SK-N-SH (cell line): ENCODE data around the gene MYO5C. TPM values are rescaled to one million over a fixed set of nuclear protein-coding genes. Genes with fewer than 3 reads are reported as not detected.
A peak's percentile ranks its signal among the peaks of the same experiment; 100 is the strongest.

Experiments
- CTCF ChIA-PET: fragments of 300-600, 350-600 bp; formaldehyde crosslinking; extraction: SDS; loops from one replicate; lab custom pipeline; 2021; lab: Yijun Ruan, JAX
- POLR2A ChIA-PET: fragments of 350-600 bp; sonication (Branson Sonifier 250); formaldehyde crosslinking; extraction: SDS; loops from one replicate; lab custom pipeline; 2020; ENCODE audit warnings: antibody characterized with exemption, inconsistent platforms; lab: Yijun Ruan, JAX
- DNase-seq: peaks from one replicate; pipeline ENCODE4 v3.0.0; 2012
- H2AFZ ChIP-seq: fragments of 200-600 bp; sonication (generic); 2 replicates; pipeline ENCODE4 v1.8.1; 2016; ENCODE audit warnings: antibody characterized with exemption, mild to moderate bottlenecking, low read depth
- H3F3A ChIP-seq: fragments of 200-600 bp; sonication (generic); replicated peaks from 2 replicates; pipeline ENCODE3; 2016; ENCODE audit warnings: antibody characterized with exemption, mild to moderate bottlenecking; ENCODE audit not compliant: insufficient read depth
- H3K27ac ChIP-seq, 2 experiments: fragments of 200-500 bp in 1 of 2; fragments of 200-600 bp in 1 of 2; sonication (Bioruptor generic) in 1 of 2; sonication (generic), shearing (Covaris generic) in 1 of 2; 2 replicates each; pipeline versions ENCODE4 v1.5.1 to v1.6.1; 2014 to 2016; ENCODE audit warnings: low read depth in 2 of 2, inconsistent platforms in 1 of 2, low read length in 1 of 2, mild to moderate bottlenecking in 1 of 2, mixed read lengths in 1 of 2
- H3K27me3 ChIP-seq: fragments of 200-600 bp; sonication (generic), shearing (Covaris generic); 2 replicates; pipeline ENCODE4 v1.6.1; 2016; ENCODE audit warnings: mixed run types; ENCODE audit not compliant: insufficient read depth
- H3K36me3 ChIP-seq, 2 experiments: fragments of 200-500 bp in 1 of 2; fragments of 200-600 bp in 1 of 2; sonication (Bioruptor generic) in 1 of 2; sonication (generic) in 1 of 2; replicated peaks in 1 of 2; 2 replicates each; pipeline versions ENCODE3 to v1.5.1; 2014 to 2016; ENCODE audit warnings: low read length in 1 of 2, mild to moderate bottlenecking in 1 of 2; ENCODE audit not compliant: insufficient read depth in 2 of 2, control insufficient read depth in 1 of 2
- H3K4me1 ChIP-seq, 2 experiments: fragments of 200-500 bp in 1 of 2; fragments of 200-600 bp in 1 of 2; sonication (Bioruptor generic) in 1 of 2; sonication (generic), shearing (Covaris generic) in 1 of 2; 2 replicates each; pipeline versions ENCODE4 v1.5.1 to v1.6.1; 2014 to 2016; ENCODE audit warnings: low read depth in 1 of 2, low read length in 1 of 2, mixed run types in 1 of 2; ENCODE audit not compliant: insufficient read depth in 2 of 2, control insufficient read depth in 1 of 2
- H3K4me2 ChIP-seq: fragments of 200-600 bp; sonication (generic), shearing (Covaris generic); 2 replicates; pipeline ENCODE4 v1.6.1; 2017; ENCODE audit warnings: mixed run types
- H3K4me3 ChIP-seq, 2 experiments: fragments of 200-500 bp in 1 of 2; fragments of 200-600 bp in 1 of 2; sonication (Bioruptor generic) in 1 of 2; sonication (generic), shearing (Covaris generic) in 1 of 2; 2 replicates each; pipeline versions ENCODE4 v1.5.1 to v1.8.1; 2014 to 2016; ENCODE audit warnings: low read depth in 2 of 2, inconsistent platforms in 1 of 2, low read length in 1 of 2, mild to moderate bottlenecking in 1 of 2, mixed read lengths in 1 of 2, moderate library complexity in 1 of 2
- H3K79me2 ChIP-seq: fragments of 200-600 bp; sonication (generic); 2 replicates; pipeline ENCODE4 v1.8.1; 2017; ENCODE audit warnings: mild to moderate bottlenecking; ENCODE audit not compliant: insufficient read depth
- H3K9ac ChIP-seq: fragments of 200-600 bp; sonication (generic); 2 replicates; pipeline ENCODE4 v1.6.1; 2017; ENCODE audit warnings: mixed run types
- H3K9me2 ChIP-seq: fragments of 200-600 bp; sonication (generic); 2 replicates; pipeline ENCODE4 v1.6.1; 2017; ENCODE audit warnings: mixed run types
- H3K9me3 ChIP-seq: fragments of 200-600 bp; sonication (generic); 2 replicates; pipeline ENCODE4 v1.6.1; 2017; ENCODE audit warnings: mixed run types, mild to moderate bottlenecking, moderate library complexity
- H4K20me1 ChIP-seq: fragments of 200-600 bp; sonication (generic); 2 replicates; pipeline ENCODE4 v1.6.1; 2017; ENCODE audit warnings: mild to moderate bottlenecking, mixed run types; ENCODE audit not compliant: insufficient read depth
- CHD2 ChIP-seq: fragments of 150-350 bp; IDR thresholded peaks from 2 replicates; pipeline ENCODE4 v1.6.1; 2018; ENCODE audit warnings: low read length; ENCODE audit not compliant: partially characterized antibody
- EP300 ChIP-seq, 2 experiments: IDR thresholded peaks; 2 replicates each; pipeline versions ENCODE4 v1.4.0 to v1.6.1; 2012; ENCODE audit warnings: borderline replicate concordance in 1 of 2, low read depth in 1 of 2, low read length in 1 of 2
- EZH2phosphoT487 ChIP-seq: fragments of 200-600 bp; sonication (generic); IDR thresholded peaks from 2 replicates; pipeline ENCODE4 v1.6.1; 2017; ENCODE audit warnings: low read depth, mixed run types, mild to moderate bottlenecking, antibody characterized with exemption, moderate library complexity, borderline replicate concordance
- FOXJ3 ChIP-seq: sonication (generic); formaldehyde crosslinking; IDR thresholded peaks from 2 replicates; pipeline ENCODE4 v1.5.1; 2020; ENCODE audit warnings: mild to moderate bottlenecking, missing genetic modification reagents
- GATA2 ChIP-seq: sonication (generic); formaldehyde crosslinking; IDR thresholded peaks from 2 replicates; pipeline ENCODE4 v1.5.0; 2020; ENCODE audit warnings: mild to moderate bottlenecking, missing genetic modification reagents
- JUND ChIP-seq: IDR thresholded peaks from 2 replicates; pipeline ENCODE4 v1.4.0; 2012
- MEF2A ChIP-seq: IDR thresholded peaks from 2 replicates; pipeline ENCODE4 v1.4.0; 2012; ENCODE audit warnings: low read depth, borderline replicate concordance
- MXI1 ChIP-seq: IDR thresholded peaks from 2 replicates; pipeline ENCODE4 v1.6.1; 2012; ENCODE audit warnings: mild to moderate bottlenecking, low read depth, low read length, improper control_type of control experiment
- NFIC ChIP-seq: IDR thresholded peaks from 2 replicates; pipeline ENCODE4 v1.4.0; 2012; ENCODE audit warnings: borderline replicate concordance
- NRF1 ChIP-seq: IDR thresholded peaks from 2 replicates; pipeline ENCODE4 v1.6.1; 2012; ENCODE audit warnings: low read depth, mild to moderate bottlenecking, low read length
- POLR2AphosphoS5 ChIP-seq: IDR thresholded peaks from 2 replicates; pipeline ENCODE4 v1.6.1; 2012; ENCODE audit warnings: low read depth, low read length
- RAD21 ChIP-seq: IDR thresholded peaks from 2 replicates; pipeline ENCODE4 v1.6.1; 2012; ENCODE audit warnings: mild to moderate bottlenecking, low read length
- RCOR1 ChIP-seq: fragments of 150-350 bp; IDR thresholded peaks from 2 replicates; pipeline ENCODE4 v1.6.1; 2017; ENCODE audit warnings: antibody characterized with exemption, low read length
- RFX5 ChIP-seq: IDR thresholded peaks from 2 replicates; pipeline ENCODE4 v1.6.1; 2012; ENCODE audit warnings: mild to moderate bottlenecking, improper control_type of control experiment, low read length
- SIN3A ChIP-seq: IDR thresholded peaks from 2 replicates; pipeline ENCODE4 v1.6.1; 2012; ENCODE audit warnings: low read depth, mild to moderate bottlenecking, low read length, moderate library complexity, borderline replicate concordance
- SMC3 ChIP-seq: IDR thresholded peaks from 2 replicates; pipeline ENCODE4 v1.6.1; 2012; ENCODE audit warnings: low read depth, low read length, improper control_type of control experiment
- TAF1 ChIP-seq: IDR thresholded peaks from 2 replicates; pipeline ENCODE4 v1.6.1; 2012; ENCODE audit warnings: low read depth, mild to moderate bottlenecking, low read length, moderate library complexity, borderline replicate concordance
- TCF12 ChIP-seq: IDR thresholded peaks from 2 replicates; pipeline ENCODE4 v1.4.0; 2012
- TEAD4 ChIP-seq: IDR thresholded peaks from 2 replicates; pipeline ENCODE4 v1.4.0; 2012; ENCODE audit warnings: mild to moderate bottlenecking, borderline replicate concordance; ENCODE audit not compliant: insufficient read depth
- YY1 ChIP-seq: IDR thresholded peaks from 2 replicates; pipeline ENCODE4 v1.4.0; 2012; ENCODE audit warnings: low read depth, mild to moderate bottlenecking
- WGBS: methylation state at CpG from one replicate; pipeline ENCODE4 v1.1.6; 2017; ENCODE audit warnings: low lambda C conversion rate; 5-methylcytosine and 5-hydroxymethylcytosine counted together
- polyA plus RNA-seq, 3 experiments: library from polyadenylated mRNA; depleted of rRNA; stranded (reverse); fragments of >200 nt; gene quantifications; 2 replicates each; pipeline ENCODE4 v1.2.3, GENCODE V29; 2012
- TF ChIP-seq, protein P1 (sequence below): IDR thresholded peaks from 2 replicates; pipeline ENCODE4 v1.4.0; 2012; ENCODE audit warnings: low read depth
- TF ChIP-seq, protein P2 (sequence below): fragments of 150-350 bp; IDR thresholded peaks from 2 replicates; pipeline ENCODE4 v1.6.1; 2016; ENCODE audit warnings: mild to moderate bottlenecking, low read depth, low read length
- TF ChIP-seq, protein P3 (sequence below): fragments of 200-600 bp; sonication (generic); IDR thresholded peaks from 2 replicates; pipeline ENCODE4 v1.6.1; 2017; ENCODE audit warnings: antibody characterized with exemption, mild to moderate bottlenecking, moderate library complexity

The MYO5C gene
- polyA plus RNA-seq, 1 of the 3 experiments (the other 2 are of a cell fraction): 0.99 TPM

DNA sequence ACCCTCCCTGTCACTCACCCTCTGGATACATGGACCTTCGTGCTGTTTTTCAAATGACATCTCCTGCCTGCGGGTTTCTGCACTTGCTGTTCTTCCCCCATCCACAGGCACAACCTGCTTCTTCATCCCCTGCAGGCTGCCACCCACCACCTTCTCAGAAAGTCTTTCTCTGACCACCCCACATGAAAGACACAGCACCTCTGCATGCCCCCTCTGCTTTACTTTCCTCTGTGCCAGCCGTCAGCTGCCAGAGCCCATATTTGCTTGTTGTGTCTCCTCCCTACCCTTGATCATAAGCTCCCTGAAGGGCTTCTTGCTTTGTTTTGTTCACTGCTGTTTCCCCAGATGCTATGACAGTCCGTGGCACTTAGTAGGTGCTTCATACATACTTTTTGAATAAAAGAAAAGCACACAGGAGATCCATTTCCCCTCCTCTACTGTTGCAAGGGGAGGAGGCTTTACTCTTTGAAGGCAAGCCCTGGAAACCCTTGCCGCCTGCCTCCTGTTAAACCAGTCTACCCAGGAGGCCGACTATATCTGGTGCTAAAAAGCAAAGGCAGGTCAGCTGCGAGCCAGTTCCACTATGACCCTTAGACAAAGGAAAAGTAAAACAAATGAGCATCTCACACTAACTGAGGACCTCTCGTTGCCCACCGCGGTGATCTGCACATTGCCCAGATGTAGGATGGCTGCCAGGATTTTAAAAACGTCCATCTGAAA is 31.9 kb downstream of the MYO5C start:
- CTCF ChIA-PET: interaction anchor here (0.8 to 2.1 kb wide), 2 partner anchors 74 to 472 kb away, joined by 3 to 6 read pairs; no protein-coding TSS in a partner anchor

DNA sequence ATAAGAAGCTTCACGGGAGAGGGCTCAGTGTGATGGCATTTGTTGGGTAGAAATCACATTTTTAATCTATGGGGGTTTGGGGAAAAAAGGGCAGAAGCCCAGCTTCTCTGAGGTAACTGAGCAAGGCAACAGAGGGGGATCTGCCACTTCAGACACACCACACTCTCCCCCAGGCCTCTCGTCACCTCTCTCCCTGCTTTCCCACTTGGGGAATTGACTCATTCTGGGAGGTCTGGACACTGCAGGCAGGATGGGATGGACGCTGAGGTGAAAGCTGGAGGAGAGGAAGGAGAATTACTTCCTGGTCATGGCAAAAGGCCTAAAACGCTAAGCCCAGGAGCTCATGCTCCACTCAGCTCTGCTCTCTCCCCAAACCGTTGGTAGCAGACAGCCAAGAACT is 33.2 kb downstream of the MYO5C start:
- H3K27me3 ChIP-seq: no peaks in the 10 kb centered on the region
- no peak overlapping the region for H3K4me3 ChIP-seq
- DNase-seq: no peak
- no peaks in the 10 kb centered on the region for H3F3A ChIP-seq
- no peaks in the 10 kb centered on the region for H3K36me3 ChIP-seq
- H3K4me2 ChIP-seq: peak overlapping the region; percentile 2; the same call in 1 of the 2 replicates
- no peaks in the 10 kb centered on the region for H4K20me1 ChIP-seq
- CTCF ChIA-PET: interaction anchor here (0.6 to 1.7 kb wide), 7 partner anchors 8 to 473 kb away, joined by 3 to 12 read pairs (median 3); partner anchors contain the start of gene ATOSA
- POLR2A ChIA-PET: no interaction called here
- no peak for TF ChIP-seq CHD2
- TF ChIP-seq TAF1: no peak
- TF ChIP-seq POLR2AphosphoS5: no peak
- TF ChIP-seq SMC3: no peak
- no peak for TF ChIP-seq TCF12
- no peak for TF ChIP-seq JUND
- TF ChIP-seq RAD21: no peak
- no peak for TF ChIP-seq YY1
- TF ChIP-seq EZH2phosphoT487: no peak
- no peak for TF ChIP-seq TEAD4
- TF ChIP-seq, all 33 proteins: peak for 0
- no peaks in the 10 kb centered on the region for H3K79me2 ChIP-seq
- H3K27ac ChIP-seq: peak overlapping the region in 1 of 2 experiments; percentile 16; a peak in 1 of 4 replicates
- no peaks in the 10 kb centered on the region for H3K9me2 ChIP-seq
- H3K4me1 ChIP-seq: peaks cover 11 to 16% of the 10 kb centered on the region in 2 experiments
- H3K9me3 ChIP-seq: no peaks in the 10 kb centered on the region
- H3K9ac ChIP-seq: no peak overlapping the region
- H2AFZ ChIP-seq: peak overlapping the region; percentile 75; the same call in 1 of the 2 replicates
- 87% methylated on average over 5 of the region's 5 CpGs for WGBS

More for the DNA sequence above, 31.9 kb downstream of the MYO5C start:
- Histone ChIP-seq H3K9ac (no peak overlapping the region), H2AFZ (no peak overlapping the region), H3K79me2 (no peaks in the 10 kb centered on the region), H3K4me3 (no peak overlapping the region), H3K27ac (no peak overlapping the region), H3K9me3 (no peaks in the 10 kb centered on the region), H3K36me3 (no peaks in the 10 kb centered on the region), H3F3A (no peaks in the 10 kb centered on the region), H3K4me2 (no peak overlapping the region), H3K9me2 (no peaks in the 10 kb centered on the region), H4K20me1 (no peaks in the 10 kb centered on the region), H3K4me1 (peaks cover 11 to 16% of the 10 kb centered on the region in 2 experiments), H3K27me3 (no peaks in the 10 kb centered on the region)
- TF ChIP-seq RFX5 (no peak), NFIC (no peak), POLR2AphosphoS5 (no peak), YY1 (no peak), FOXJ3 (CRISPR knock-in tag) (no peak), EP300 (IDR thresholded peaks at IDR 0.05; ENCODE audit: borderline replicate concordance in 1 of 2, low read depth in 1 of 2, low read length in 1 of 2) (no peak), CHD2 (no peak), MXI1 (no peak), TAF1 (no peak), SMC3 (no peak), RCOR1 (no peak), GATA2 (no peak), MEF2A (no peak), NRF1 (no peak), SIN3A (no peak), TCF12 (no peak)
- TF ChIP-seq, protein P1, sequence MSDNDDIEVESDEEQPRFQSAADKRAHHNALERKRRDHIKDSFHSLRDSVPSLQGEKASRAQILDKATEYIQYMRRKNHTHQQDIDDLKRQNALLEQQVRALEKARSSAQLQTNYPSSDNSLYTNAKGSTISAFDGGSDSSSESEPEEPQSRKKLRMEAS: no peak
- TF ChIP-seq, protein P2, sequence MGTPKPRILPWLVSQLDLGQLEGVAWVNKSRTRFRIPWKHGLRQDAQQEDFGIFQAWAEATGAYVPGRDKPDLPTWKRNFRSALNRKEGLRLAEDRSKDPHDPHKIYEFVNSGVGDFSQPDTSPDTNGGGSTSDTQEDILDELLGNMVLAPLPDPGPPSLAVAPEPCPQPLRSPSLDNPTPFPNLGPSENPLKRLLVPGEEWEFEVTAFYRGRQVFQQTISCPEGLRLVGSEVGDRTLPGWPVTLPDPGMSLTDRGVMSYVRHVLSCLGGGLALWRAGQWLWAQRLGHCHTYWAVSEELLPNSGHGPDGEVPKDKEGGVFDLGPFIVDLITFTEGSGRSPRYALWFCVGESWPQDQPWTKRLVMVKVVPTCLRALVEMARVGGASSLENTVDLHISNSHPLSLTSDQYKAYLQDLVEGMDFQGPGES: no peak
- TF ChIP-seq, protein P3, sequence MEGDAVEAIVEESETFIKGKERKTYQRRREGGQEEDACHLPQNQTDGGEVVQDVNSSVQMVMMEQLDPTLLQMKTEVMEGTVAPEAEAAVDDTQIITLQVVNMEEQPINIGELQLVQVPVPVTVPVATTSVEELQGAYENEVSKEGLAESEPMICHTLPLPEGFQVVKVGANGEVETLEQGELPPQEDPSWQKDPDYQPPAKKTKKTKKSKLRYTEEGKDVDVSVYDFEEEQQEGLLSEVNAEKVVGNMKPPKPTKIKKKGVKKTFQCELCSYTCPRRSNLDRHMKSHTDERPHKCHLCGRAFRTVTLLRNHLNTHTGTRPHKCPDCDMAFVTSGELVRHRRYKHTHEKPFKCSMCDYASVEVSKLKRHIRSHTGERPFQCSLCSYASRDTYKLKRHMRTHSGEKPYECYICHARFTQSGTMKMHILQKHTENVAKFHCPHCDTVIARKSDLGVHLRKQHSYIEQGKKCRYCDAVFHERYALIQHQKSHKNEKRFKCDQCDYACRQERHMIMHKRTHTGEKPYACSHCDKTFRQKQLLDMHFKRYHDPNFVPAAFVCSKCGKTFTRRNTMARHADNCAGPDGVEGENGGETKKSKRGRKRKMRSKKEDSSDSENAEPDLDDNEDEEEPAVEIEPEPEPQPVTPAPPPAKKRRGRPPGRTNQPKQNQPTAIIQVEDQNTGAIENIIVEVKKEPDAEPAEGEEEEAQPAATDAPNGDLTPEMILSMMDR: no peak
- POLR2A ChIA-PET: no interaction called here
- no peak for DNase-seq
- 78% methylated on average over 11 of the region's 11 CpGs for WGBS
